H1 (cell line): ENCODE measurements around the gene YAP1. TPM values are rescaled to one million over a fixed set of nuclear protein-coding genes. Genes with fewer than 3 reads are reported as not detected.

ENCODE experiments used
- CHD1 ChIP-seq: IDR thresholded peaks from 2 replicates; pipeline ENCODE4 v1.6.1; 2012; ENCODE audit warnings: low read depth, low read length, improper control_type of control experiment
- HDAC6 ChIP-seq: IDR thresholded peaks from one replicate; pipeline ENCODE4 v1.7.1; 2012; ENCODE audit warnings: low read depth, mild to moderate bottlenecking, inconsistent platforms, low read length, moderate library complexity
- KDM1A ChIP-seq: fragments of 200-600, 300-600 bp; sonication (generic); IDR thresholded peaks from 2 replicates; pipeline ENCODE4 v1.7.1; 2016; ENCODE audit warnings: mild to moderate bottlenecking, low read length, borderline replicate concordance
- KDM4A ChIP-seq: IDR thresholded peaks from one replicate; pipeline ENCODE4 v1.7.1; 2012; ENCODE audit warnings: low read depth, mild to moderate bottlenecking, moderate library complexity, low read length, inconsistent platforms; ENCODE audit not compliant: severe bottlenecking
- PHF8 ChIP-seq: fragments of 200-600 bp; sonication (generic); conservative IDR thresholded peaks from 2 replicates; pipeline ENCODE4 v1.7.1; 2012; ENCODE audit warnings: low read depth, mild to moderate bottlenecking, inconsistent platforms, low read length, moderate library complexity
- POLR2AphosphoS5 ChIP-seq: IDR thresholded peaks from 2 replicates; pipeline ENCODE4 v1.6.1; 2011; ENCODE audit warnings: low read depth, low read length
- RAD21 ChIP-seq, 2 experiments: IDR thresholded peaks in 1 of 2; conservative IDR thresholded peaks in 1 of 2; 2 replicates each; pipeline ENCODE4 v1.6.1; 2011; ENCODE audit warnings: low read depth in 2 of 2, low read length in 2 of 2, improper control_type of control experiment in 1 of 2, inconsistent platforms in 1 of 2, mild to moderate bottlenecking in 1 of 2, moderate library complexity in 1 of 2
- SP2 ChIP-seq: IDR thresholded peaks from 2 replicates; pipeline ENCODE4 v1.6.1; 2012; ENCODE audit warnings: mild to moderate bottlenecking, low read length, inconsistent platforms
- SP4 ChIP-seq: IDR thresholded peaks from 2 replicates; pipeline ENCODE4 v1.6.1; 2012; ENCODE audit warnings: low read length, inconsistent platforms
- ZNF274 ChIP-seq: IDR thresholded peaks from 2 replicates; pipeline ENCODE4 v1.7.0; 2012; ENCODE audit warnings: low read length, borderline replicate concordance; ENCODE audit errors: extremely low read depth
- polyA plus RNA-seq, 7 experiments: library from polyadenylated mRNA; depleted of rRNA in 3 of 7; stranded (reverse) in 5 of 7; unstranded in 2 of 7; fragments of >200 nt in 5 of 7; fragments of 200-250 nt in 2 of 7; gene quantifications; 1 replicate in 5 of 7; 2 replicates in 1 of 7; 4 replicates in 1 of 7; pipeline versions ENCODE4 v1.2.1 to v1.2.3, GENCODE V29; 2011 to 2013; ENCODE audit warnings: missing spikeins in 2 of 7, mixed read lengths in 2 of 7
- total RNA-seq: library from RNA; stranded (reverse); fragmentation: NEBNext Ultra II Directional; extraction: Animal tissue kit (Norgen Biotek cat#: 25700); gene quantifications from 2 replicates; pipeline ENCODE4 v1.2.1, GENCODE V29; 2021
- TF ChIP-seq, protein P1 (sequence below): fragments of 300-600 bp; sonication (generic); IDR thresholded peaks from 2 replicates; pipeline ENCODE4 v1.7.1; 2012; ENCODE audit warnings: low read length, moderate library complexity, mild to moderate bottlenecking, inconsistent platforms; ENCODE audit not compliant: insufficient replicate concordance
- TF ChIP-seq, protein P2 (sequence below): IDR thresholded peaks from 2 replicates; pipeline ENCODE4 v1.6.1; 2012; ENCODE audit warnings: inconsistent platforms

The YAP1 gene
- total and polyA plus RNA-seq, 2 of the 8 experiments (the other 6 are each of a cell fraction or from before 2014, with no cell fraction given) = 62.0 to 108 TPM

DNA sequence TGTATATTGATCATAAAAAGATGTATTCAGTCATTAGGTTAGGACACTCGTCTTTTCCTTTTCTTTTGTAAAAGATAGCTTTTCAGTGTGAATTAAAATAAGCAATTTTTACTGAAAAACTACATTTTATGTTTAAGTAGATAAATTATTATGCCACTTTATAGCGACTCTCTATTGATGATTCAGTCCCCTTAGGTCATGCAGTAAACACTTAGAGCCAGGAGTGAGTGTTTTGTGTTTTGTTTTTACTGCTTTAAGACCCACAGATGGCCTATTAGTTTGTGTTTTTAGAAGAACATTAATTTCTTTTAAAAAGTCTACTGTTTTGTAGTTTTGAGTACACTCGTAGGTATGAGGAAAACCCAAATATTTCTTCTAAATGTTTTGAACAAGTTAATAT is 86.6 kb downstream of the YAP1 start (continued):
- TF ChIP-seq, protein P1, sequence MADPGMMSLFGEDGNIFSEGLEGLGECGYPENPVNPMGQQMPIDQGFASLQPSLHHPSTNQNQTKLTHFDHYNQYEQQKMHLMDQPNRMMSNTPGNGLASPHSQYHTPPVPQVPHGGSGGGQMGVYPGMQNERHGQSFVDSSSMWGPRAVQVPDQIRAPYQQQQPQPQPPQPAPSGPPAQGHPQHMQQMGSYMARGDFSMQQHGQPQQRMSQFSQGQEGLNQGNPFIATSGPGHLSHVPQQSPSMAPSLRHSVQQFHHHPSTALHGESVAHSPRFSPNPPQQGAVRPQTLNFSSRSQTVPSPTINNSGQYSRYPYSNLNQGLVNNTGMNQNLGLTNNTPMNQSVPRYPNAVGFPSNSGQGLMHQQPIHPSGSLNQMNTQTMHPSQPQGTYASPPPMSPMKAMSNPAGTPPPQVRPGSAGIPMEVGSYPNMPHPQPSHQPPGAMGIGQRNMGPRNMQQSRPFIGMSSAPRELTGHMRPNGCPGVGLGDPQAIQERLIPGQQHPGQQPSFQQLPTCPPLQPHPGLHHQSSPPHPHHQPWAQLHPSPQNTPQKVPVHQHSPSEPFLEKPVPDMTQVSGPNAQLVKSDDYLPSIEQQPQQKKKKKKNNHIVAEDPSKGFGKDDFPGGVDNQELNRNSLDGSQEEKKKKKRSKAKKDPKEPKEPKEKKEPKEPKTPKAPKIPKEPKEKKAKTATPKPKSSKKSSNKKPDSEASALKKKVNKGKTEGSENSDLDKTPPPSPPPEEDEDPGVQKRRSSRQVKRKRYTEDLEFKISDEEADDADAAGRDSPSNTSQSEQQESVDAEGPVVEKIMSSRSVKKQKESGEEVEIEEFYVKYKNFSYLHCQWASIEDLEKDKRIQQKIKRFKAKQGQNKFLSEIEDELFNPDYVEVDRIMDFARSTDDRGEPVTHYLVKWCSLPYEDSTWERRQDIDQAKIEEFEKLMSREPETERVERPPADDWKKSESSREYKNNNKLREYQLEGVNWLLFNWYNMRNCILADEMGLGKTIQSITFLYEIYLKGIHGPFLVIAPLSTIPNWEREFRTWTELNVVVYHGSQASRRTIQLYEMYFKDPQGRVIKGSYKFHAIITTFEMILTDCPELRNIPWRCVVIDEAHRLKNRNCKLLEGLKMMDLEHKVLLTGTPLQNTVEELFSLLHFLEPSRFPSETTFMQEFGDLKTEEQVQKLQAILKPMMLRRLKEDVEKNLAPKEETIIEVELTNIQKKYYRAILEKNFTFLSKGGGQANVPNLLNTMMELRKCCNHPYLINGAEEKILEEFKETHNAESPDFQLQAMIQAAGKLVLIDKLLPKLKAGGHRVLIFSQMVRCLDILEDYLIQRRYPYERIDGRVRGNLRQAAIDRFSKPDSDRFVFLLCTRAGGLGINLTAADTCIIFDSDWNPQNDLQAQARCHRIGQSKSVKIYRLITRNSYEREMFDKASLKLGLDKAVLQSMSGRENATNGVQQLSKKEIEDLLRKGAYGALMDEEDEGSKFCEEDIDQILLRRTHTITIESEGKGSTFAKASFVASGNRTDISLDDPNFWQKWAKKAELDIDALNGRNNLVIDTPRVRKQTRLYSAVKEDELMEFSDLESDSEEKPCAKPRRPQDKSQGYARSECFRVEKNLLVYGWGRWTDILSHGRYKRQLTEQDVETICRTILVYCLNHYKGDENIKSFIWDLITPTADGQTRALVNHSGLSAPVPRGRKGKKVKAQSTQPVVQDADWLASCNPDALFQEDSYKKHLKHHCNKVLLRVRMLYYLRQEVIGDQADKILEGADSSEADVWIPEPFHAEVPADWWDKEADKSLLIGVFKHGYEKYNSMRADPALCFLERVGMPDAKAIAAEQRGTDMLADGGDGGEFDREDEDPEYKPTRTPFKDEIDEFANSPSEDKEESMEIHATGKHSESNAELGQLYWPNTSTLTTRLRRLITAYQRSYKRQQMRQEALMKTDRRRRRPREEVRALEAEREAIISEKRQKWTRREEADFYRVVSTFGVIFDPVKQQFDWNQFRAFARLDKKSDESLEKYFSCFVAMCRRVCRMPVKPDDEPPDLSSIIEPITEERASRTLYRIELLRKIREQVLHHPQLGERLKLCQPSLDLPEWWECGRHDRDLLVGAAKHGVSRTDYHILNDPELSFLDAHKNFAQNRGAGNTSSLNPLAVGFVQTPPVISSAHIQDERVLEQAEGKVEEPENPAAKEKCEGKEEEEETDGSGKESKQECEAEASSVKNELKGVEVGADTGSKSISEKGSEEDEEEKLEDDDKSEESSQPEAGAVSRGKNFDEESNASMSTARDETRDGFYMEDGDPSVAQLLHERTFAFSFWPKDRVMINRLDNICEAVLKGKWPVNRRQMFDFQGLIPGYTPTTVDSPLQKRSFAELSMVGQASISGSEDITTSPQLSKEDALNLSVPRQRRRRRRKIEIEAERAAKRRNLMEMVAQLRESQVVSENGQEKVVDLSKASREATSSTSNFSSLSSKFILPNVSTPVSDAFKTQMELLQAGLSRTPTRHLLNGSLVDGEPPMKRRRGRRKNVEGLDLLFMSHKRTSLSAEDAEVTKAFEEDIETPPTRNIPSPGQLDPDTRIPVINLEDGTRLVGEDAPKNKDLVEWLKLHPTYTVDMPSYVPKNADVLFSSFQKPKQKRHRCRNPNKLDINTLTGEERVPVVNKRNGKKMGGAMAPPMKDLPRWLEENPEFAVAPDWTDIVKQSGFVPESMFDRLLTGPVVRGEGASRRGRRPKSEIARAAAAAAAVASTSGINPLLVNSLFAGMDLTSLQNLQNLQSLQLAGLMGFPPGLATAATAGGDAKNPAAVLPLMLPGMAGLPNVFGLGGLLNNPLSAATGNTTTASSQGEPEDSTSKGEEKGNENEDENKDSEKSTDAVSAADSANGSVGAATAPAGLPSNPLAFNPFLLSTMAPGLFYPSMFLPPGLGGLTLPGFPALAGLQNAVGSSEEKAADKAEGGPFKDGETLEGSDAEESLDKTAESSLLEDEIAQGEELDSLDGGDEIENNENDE = no peak
- TF ChIP-seq KDM4A = no peak
- no peak for TF ChIP-seq KDM1A
- TF ChIP-seq PHF8 = no peak
- TF ChIP-seq SP4 = no peak
- TF ChIP-seq POLR2AphosphoS5 = no peak
- no peak for TF ChIP-seq HDAC6
- TF ChIP-seq, protein P2, sequence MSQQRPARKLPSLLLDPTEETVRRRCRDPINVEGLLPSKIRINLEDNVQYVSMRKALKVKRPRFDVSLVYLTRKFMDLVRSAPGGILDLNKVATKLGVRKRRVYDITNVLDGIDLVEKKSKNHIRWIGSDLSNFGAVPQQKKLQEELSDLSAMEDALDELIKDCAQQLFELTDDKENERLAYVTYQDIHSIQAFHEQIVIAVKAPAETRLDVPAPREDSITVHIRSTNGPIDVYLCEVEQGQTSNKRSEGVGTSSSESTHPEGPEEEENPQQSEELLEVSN = no peak
- no peak for TF ChIP-seq ZNF274
- TF ChIP-seq SP2 = no peak
- TF ChIP-seq RAD21 (IDR thresholded peaks at IDR 0.05 in 1 of 2, conservative IDR thresholded peaks at IDR 0.05 in 1 of 2; ENCODE audit: low read depth in 2 of 2, low read length in 2 of 2) = no peak
- TF ChIP-seq CHD1 = no peak
